ENCODE data around the gene FBF1. TPM values are rescaled to one million over a fixed set of nuclear protein-coding genes. Genes with fewer than 3 reads are reported as not detected.

The FBF1 gene
- total RNA-seq, 4 donors from 2014 or later: 7.2 to 47.0 (median 25.0) TPM

GRCh38 chr17:75919611-75920010, 21.2 kb downstream of the FBF1 start:
- Histone ChIP-seq H3K27me3 (no peaks in the 10 kb centered on the region), H3K4me3 (no peak overlapping the region), H3K9me3 (no peaks in the 10 kb centered on the region), H3K4me1 (peaks cover 0 to 13% (median 2%) of the 10 kb centered on the region in 4 donors), H3K27ac (no peak overlapping the region), H3K36me3 (peaks cover 0 to 5% (median 0%) of the 10 kb centered on the region in 3 donors)
- TF ChIP-seq CTCF (IDR thresholded peaks at IDR 0.05) (no peak), POLR2A (IDR thresholded peaks at IDR 0.05) (no peak)
- DNase-seq: no peak

- Histone ChIP-seq H3K36me3 (peaks cover 0 to 8% (median 0%) of the 10 kb centered on the region in 3 donors), H3K4me3 (no peak overlapping the region), H3K27ac (no peak overlapping the region), H3K4me1 (peaks cover 0 to 5% (median under 1%) of the 10 kb centered on the region in 4 donors), H3K9me3 (no peaks in the 10 kb centered on the region), H3K27me3 (no peaks in the 10 kb centered on the region)
- no peak for TF ChIP-seq CTCF (IDR thresholded peaks at IDR 0.05)
- no peak for TF ChIP-seq POLR2A (IDR thresholded peaks at IDR 0.05)
- no peak for DNase-seq
These were observed 22.9 kb downstream of the FBF1 start for GRCh38 chr17:75917917-75918445.

- peaks cover 0 to 8% (median 0%) of the 10 kb centered on the region in 3 donors for H3K36me3 ChIP-seq
- DNase-seq: no peak
- no peaks in the 10 kb centered on the region for H3K9me3 ChIP-seq
These were observed 23.5 kb downstream of the FBF1 start for GRCh38 chr17:75917141-75917916.

GRCh38 chr17:75915268-75915667, 25.6 kb downstream of the FBF1 start:
- Histone ChIP-seq H3K36me3 (peaks cover 0 to 8% (median 0%) of the 10 kb centered on the region in 3 donors), H3K4me1 (no peaks in the 10 kb centered on the region), H3K27ac (no peak overlapping the region), H3K9me3 (no peaks in the 10 kb centered on the region), H3K4me3 (no peak overlapping the region), H3K27me3 (no peaks in the 10 kb centered on the region)
- TF ChIP-seq POLR2A (IDR thresholded peaks at IDR 0.05) (no peak), CTCF (IDR thresholded peaks at IDR 0.05) (no peak)
- DNase-seq: no peak

More at GRCh38 chr17:75917141-75917916, 23.5 kb downstream of the FBF1 start:
- Histone ChIP-seq H3K4me3 (no peak overlapping the region), H3K27me3 (no peaks in the 10 kb centered on the region), H3K4me1 (no peaks in the 10 kb centered on the region), H3K27ac (no peak overlapping the region)
- no peak for TF ChIP-seq CTCF (IDR thresholded peaks at IDR 0.05)
- TF ChIP-seq POLR2A (IDR thresholded peaks at IDR 0.05): no peak

- DNase-seq: no peak
- Histone ChIP-seq H3K36me3 (peaks cover 0 to 8% (median 0%) of the 10 kb centered on the region in 3 donors), H3K27me3 (no peaks in the 10 kb centered on the region), H3K4me1 (peaks cover 0 to 4% (median 0%) of the 10 kb centered on the region in 4 donors), H3K9me3 (no peaks in the 10 kb centered on the region), H3K27ac (no peak overlapping the region), H3K4me3 (no peak overlapping the region)
- TF ChIP-seq CTCF (IDR thresholded peaks at IDR 0.05) (no peak), POLR2A (IDR thresholded peaks at IDR 0.05) (no peak)
These were observed 26.1 kb downstream of the FBF1 start for GRCh38 chr17:75914643-75915267.
